Measurements from ENCODE around the gene MCUR1. TPM values are rescaled to one million over a fixed set of nuclear protein-coding genes. Genes with fewer than 3 reads are reported as not detected.

The MCUR1 gene
- polyA plus RNA-seq, 1 experiment = 6.2 TPM

- no peaks in the 10 kb centered on the region for H3K27me3 ChIP-seq (ENCODE audit: control insufficient read depth, insufficient read depth, low read length)
- ChIA-PET CTCF (no interaction called here), POLR2A (no interaction called here)
- no peak for TF ChIP-seq CTCF (IDR thresholded peaks at IDR 0.05; ENCODE audit: insufficient read depth, low read depth, low read length)
- H3K4me3 ChIP-seq (ENCODE audit: low read depth, low read length) = no peak overlapping the region
- H3K36me3 ChIP-seq (ENCODE audit: control insufficient read depth, insufficient read depth, low read length) = no peaks in the 10 kb centered on the region
- DNase-seq (ENCODE audit: low read depth) = no peak
Observed at GRCh38 chr6:13847326-13848050, 33.1 kb upstream of the MCUR1 start.

- Histone ChIP-seq H3K27me3 (ENCODE audit: control insufficient read depth, insufficient read depth, low read length) (no peaks in the 10 kb centered on the region), H3K36me3 (ENCODE audit: control insufficient read depth, insufficient read depth, low read length) (no peaks in the 10 kb centered on the region), H3K4me3 (ENCODE audit: low read depth, low read length) (no peak overlapping the region)
- CTCF ChIA-PET = no interaction called here
- no peak for DNase-seq (ENCODE audit: low read depth)
- no peak for TF ChIP-seq CTCF (IDR thresholded peaks at IDR 0.05; ENCODE audit: insufficient read depth, low read depth, low read length)
- POLR2A ChIA-PET = no interaction called here
Observed at GRCh38 chr6:13846841-13847240, 32.5 kb upstream of the MCUR1 start.

- no peaks in the 10 kb centered on the region for H3K27me3 ChIP-seq (ENCODE audit: control insufficient read depth, insufficient read depth, low read length)
- no peak for DNase-seq (ENCODE audit: low read depth)
- no peak overlapping the region for H3K4me3 ChIP-seq (ENCODE audit: low read depth, low read length)
- POLR2A ChIA-PET = no interaction called here
- no peaks in the 10 kb centered on the region for H3K36me3 ChIP-seq (ENCODE audit: control insufficient read depth, insufficient read depth, low read length)
- TF ChIP-seq CTCF (IDR thresholded peaks at IDR 0.05; ENCODE audit: insufficient read depth, low read depth, low read length) = no peak
- CTCF ChIA-PET = no interaction called here
Observed at GRCh38 chr6:13841936-13842335, 27.6 kb upstream of the MCUR1 start.

GRCh38 chr6:13838616-13839015, 24.3 kb upstream of the MCUR1 start:
- no peak for TF ChIP-seq CTCF (IDR thresholded peaks at IDR 0.05; ENCODE audit: insufficient read depth, low read depth, low read length)

GRCh38 chr6:13836170-13836569, 21.8 kb upstream of the MCUR1 start:
- Histone ChIP-seq H3K36me3 (ENCODE audit: control insufficient read depth, insufficient read depth, low read length) (no peaks in the 10 kb centered on the region), H3K27me3 (ENCODE audit: control insufficient read depth, insufficient read depth, low read length) (no peaks in the 10 kb centered on the region; the same call in 1 of the 2 replicates), H3K4me3 (ENCODE audit: low read depth, low read length) (no peak overlapping the region)
- DNase-seq (ENCODE audit: low read depth) = no peak
- TF ChIP-seq CTCF (IDR thresholded peaks at IDR 0.05; ENCODE audit: insufficient read depth, low read depth, low read length) = no peak
- ChIA-PET CTCF (interaction anchor here (0.6 kb wide), 1 partner anchor 553 kb away, joined by 5 read pairs; no protein-coding TSS in a partner anchor), POLR2A (no interaction called here)

More at GRCh38 chr6:13838616-13839015, 24.3 kb upstream of the MCUR1 start:
- ChIA-PET POLR2A (no interaction called here), CTCF (no interaction called here)
- H3K4me3 ChIP-seq (ENCODE audit: low read depth, low read length) = no peak overlapping the region
- H3K36me3 ChIP-seq (ENCODE audit: control insufficient read depth, insufficient read depth, low read length) = no peaks in the 10 kb centered on the region
- H3K27me3 ChIP-seq (ENCODE audit: control insufficient read depth, insufficient read depth, low read length) = no peaks in the 10 kb centered on the region; the same call in 1 of the 2 replicates
- no peak for DNase-seq (ENCODE audit: low read depth)
